Stomach (tissue), 4 donors: ENCODE results near the gene FERMT3.

Experiments
- CTCF ChIP-seq, 7 experiments: fragments of 450-650 bp in 4 of 7; fragments of 200-600 bp in 3 of 7; sonication (generic) in 3 of 7; IDR thresholded peaks; one replicate each; pipeline ENCODE4 v1.5.1; 2016 to 2019; ENCODE audit warnings: antibody characterized with exemption in 7 of 7, control low read depth in 2 of 7, mild to moderate bottlenecking in 1 of 7
- POLR2A ChIP-seq, 4 donors: fragments of 450-650 bp; IDR thresholded peaks; one replicate each; pipeline ENCODE4 v1.6.1; 2016; ENCODE audit warnings: antibody characterized with exemption in 4 of 4, control low read depth in 2 of 4, mild to moderate bottlenecking in 1 of 4, moderate library complexity in 1 of 4

DNA sequence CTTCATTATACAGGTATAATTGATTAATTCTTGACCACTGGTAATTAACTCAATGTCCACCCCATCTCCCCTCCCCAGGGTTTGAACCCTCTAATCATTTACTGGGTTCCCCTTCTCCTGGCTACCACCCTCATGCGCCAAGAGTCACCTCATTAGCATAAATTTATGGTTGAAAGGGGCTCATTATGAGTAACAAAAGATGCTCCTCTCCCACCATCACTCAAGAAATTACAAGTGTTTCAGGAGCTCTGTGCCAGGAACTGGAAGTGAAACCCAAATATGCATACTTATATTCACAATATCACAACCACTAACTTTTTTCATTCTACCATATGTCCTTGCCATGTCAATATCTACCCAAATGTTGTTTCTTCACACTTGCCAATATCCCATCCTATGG, 28.3 kb upstream of the FERMT3 start:
- TF ChIP-seq CTCF (IDR thresholded peaks at IDR 0.05) (no peak), POLR2A (IDR thresholded peaks at IDR 0.05) (no peak)
